Smooth muscle cell of trachea (primary cell): ENCODE data around the gene ILK. TPM values are rescaled to one million over a fixed set of nuclear protein-coding genes. Genes with fewer than 3 reads are reported as not detected.

ENCODE experiments used
- total RNA-seq: library from RNA; depleted of rRNA; stranded (reverse); fragments of >200 nt; gene quantifications from 2 replicates; pipeline ENCODE4 v1.2.1, GENCODE V29; 2014

Gene ILK
- total RNA-seq, result 227 and 239 TPM in 2 replicates

DNA sequence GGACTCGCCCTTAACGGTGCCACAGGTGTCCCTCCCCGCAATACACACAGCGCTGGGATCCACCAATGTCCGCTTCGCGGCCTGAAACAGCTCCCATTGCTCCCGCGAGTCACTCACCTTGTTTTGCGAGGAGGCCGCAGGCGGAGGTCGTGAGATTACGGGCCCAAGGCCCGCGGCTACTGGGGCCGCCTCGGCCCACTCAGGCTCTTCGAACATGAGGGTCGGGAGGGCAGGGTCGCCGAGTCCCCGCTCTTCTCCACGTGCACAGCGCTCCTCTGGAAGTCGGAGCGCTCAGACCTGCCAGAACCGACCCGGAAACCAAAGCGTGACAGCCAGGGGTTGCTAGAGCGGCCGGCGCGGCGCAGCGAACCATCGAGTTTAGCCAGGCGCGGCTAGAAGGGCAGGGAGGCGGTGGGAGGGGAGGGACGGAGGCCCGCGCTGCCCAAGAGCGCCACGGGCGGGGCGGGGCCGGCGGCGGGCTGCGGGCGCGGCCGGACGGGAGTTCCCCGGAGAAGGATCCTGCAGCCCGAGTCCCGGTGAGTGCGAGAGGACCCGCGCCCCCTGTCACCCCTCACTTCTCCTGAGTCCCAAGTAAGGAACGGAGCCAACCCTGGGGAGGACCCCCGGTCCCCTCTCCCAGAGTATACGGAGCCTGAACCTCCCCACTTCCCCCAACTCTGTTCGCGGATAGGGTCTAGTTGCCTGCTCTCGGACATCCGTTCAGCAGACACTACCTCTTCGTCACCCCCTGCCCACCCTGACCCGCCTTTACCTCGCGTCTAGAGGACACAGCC is at the start of gene ILK, which contains the start of gene RRP8:
TSS of gene ILK (plus strand) at position 488 of the 794 bp plus-strand sequence. CDS start 498 bp downstream, outside the sequence.
TSS of gene RRP8 (minus strand) at position 330 of the 794 bp plus-strand sequence. CDS start at position 216, 114 bp downstream.

GRCh38 chr11:6612213-6613041 is 8.9 kb downstream of the ILK start, which contains the start of gene TAF10:
Gene TAF10, minus strand, starts transcription at chr11:6612216. Its CDS starts 27 bp downstream, at chr11:6612189.

GRCh38 chr11:6619004-6619745 is 15.6 kb downstream of the ILK start, which contains the start of gene TPP1:
Gene TPP1, minus strand, starts transcription at chr11:6619422. Its CDS starts 22 bp downstream, at chr11:6619400.

GRCh38 chr11:6655790-6656583 is 52.4 kb downstream of the ILK start, which contains the start of gene DCHS1:
Gene DCHS1, minus strand, starts transcription at chr11:6655809. Its CDS starts 14,196 bp downstream, at chr11:6641613.

Other genes starting within 250 kb of the ILK start
- 50.8 and 113 TPM in 2 replicates for gene SMPD1, start 213.3 kb upstream of the ILK start, total RNA-seq
- gene APBB1, start 184.7 kb upstream of the ILK start, total RNA-seq, result 55.3 and 83.9 TPM in 2 replicates
- gene HPX, start 162.8 kb upstream of the ILK start, total RNA-seq, result 0.44 and 1.7 TPM in 2 replicates
- gene TRIM3, start 129.8 kb upstream of the ILK start, total RNA-seq, result 25.2 and 56.1 TPM in 2 replicates
- gene ARFIP2, start 122.4 kb upstream of the ILK start, total RNA-seq, result 63.7 and 65.5 TPM in 2 replicates
- 37.1 and 46.1 TPM in 2 replicates for gene TIMM10B, start 122.3 kb upstream of the ILK start, total RNA-seq
- gene DNHD1, start 106.5 kb upstream of the ILK start, total RNA-seq, result 14.2 and 14.7 TPM in 2 replicates
- 10.0 and 11.9 TPM in 2 replicates for gene RRP8, start 158 bp upstream of the ILK start, total RNA-seq
- 46.5 and 87.8 TPM in 2 replicates for gene TAF10, start 8.4 kb downstream of the ILK start, total RNA-seq
- gene TPP1, start 15.6 kb downstream of the ILK start, total RNA-seq, result 38.3 and 205 TPM in 2 replicates
- gene DCHS1, start 52.0 kb downstream of the ILK start, total RNA-seq, result 24.4 and 39.2 TPM in 2 replicates
- 32.3 and 48.6 TPM in 2 replicates for gene MRPL17, start 79.6 kb downstream of the ILK start, total RNA-seq
- 0.15 and 0.33 TPM in 2 replicates for gene OR2AG2, start 168.2 kb downstream of the ILK start, total RNA-seq
- not detected in 2 replicates for gene OR2AG1, start 179.2 kb downstream of the ILK start, total RNA-seq
- 0.17 and 0.73 TPM in 2 replicates for gene OR6A2, start 195.9 kb downstream of the ILK start, total RNA-seq
- gene OR10A5, start 241.9 kb downstream of the ILK start, total RNA-seq, result not detected in 2 replicates